ENCODE results near the gene LINC01488. TPM values are rescaled to one million over a fixed set of nuclear protein-coding genes. Genes with fewer than 3 reads are reported as not detected.
A peak's percentile ranks its signal among the peaks of the same experiment; 100 is the strongest.

Gene LINC01488
- total RNA-seq, 1 donor from 2014 or later, result not detected

DNA sequence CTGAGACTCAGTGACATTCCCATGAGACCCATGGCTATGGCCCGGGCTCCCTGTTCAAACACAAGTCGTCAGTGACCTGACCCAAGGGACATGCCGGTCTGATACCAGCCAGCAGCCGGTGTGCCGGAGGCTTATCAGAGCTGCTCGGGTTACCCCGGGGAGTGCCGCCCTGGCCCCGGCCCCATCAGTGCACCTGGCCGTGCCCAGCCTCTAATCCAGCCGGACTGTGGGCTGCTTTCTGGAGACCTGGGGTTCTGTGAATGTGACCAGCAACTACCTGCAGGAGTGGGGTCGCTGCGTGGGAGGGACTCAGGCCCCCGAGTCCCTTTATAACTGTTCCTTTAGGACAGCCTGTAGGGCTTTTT, 52.7 kb downstream of the LINC01488 start:
- Histone ChIP-seq H3K4me1 (ENCODE audit: control insufficient read depth in 3 of 3, insufficient read depth in 3 of 3, low read length in 3 of 3) (peaks cover 0 to 5% (median 2%) of the 10 kb centered on the region in 3 donors), H3K27ac (ENCODE audit: low read depth, low read length) (no peak overlapping the region), H3K4me3 (ENCODE audit: low read length in 3 of 3) (no peak overlapping the region), H3K9me3 (ENCODE audit: control insufficient read depth in 3 of 3, low read length in 3 of 3) (no peaks in the 10 kb centered on the region), H3K27me3 (ENCODE audit: control insufficient read depth in 3 of 3, insufficient read depth in 3 of 3, low read length in 3 of 3) (peaks cover 10 to 24% (median 13%) of the 10 kb centered on the region in 3 donors), H3K9ac (ENCODE audit: low read depth in 1 of 3, low read length in 3 of 3) (no peak overlapping the region), H3K36me3 (ENCODE audit: control insufficient read depth in 3 of 3, insufficient read depth in 3 of 3, low read length in 3 of 3) (no peaks in the 10 kb centered on the region)

DNA sequence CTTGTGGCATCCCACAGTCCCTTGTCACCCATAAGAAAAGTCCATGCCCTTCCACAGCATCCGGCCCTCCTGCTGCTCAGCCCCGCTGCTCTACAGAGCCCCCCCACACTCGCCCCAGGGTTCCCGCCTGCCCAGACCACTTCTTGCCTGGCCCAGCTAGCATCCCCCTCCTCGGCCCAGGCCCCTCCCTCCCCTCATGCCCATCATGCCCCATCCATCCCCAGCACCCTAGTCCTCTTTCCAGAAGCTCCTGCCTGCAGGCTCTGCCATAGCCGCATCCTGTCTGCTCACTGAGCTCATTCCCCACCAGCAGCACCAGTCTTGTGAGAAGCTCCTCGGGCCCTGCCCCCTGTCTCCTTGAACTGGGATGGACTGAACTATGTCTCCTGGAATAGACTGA, 54.4 kb downstream of the LINC01488 start:
- Histone ChIP-seq H3K4me1 (ENCODE audit: control insufficient read depth in 3 of 3, insufficient read depth in 3 of 3, low read length in 3 of 3) (peaks cover 17 to 22% (median 19%) of the 10 kb centered on the region in 3 donors), H3K9ac (ENCODE audit: low read depth in 1 of 3, low read length in 3 of 3) (no peak overlapping the region), H3K9me3 (ENCODE audit: control insufficient read depth in 3 of 3, low read length in 3 of 3) (no peaks in the 10 kb centered on the region), H3K36me3 (ENCODE audit: control insufficient read depth in 3 of 3, insufficient read depth in 3 of 3, low read length in 3 of 3) (no peaks in the 10 kb centered on the region), H3K27ac (ENCODE audit: low read depth, low read length) (no peak overlapping the region), H3K4me3 (ENCODE audit: low read length in 3 of 3) (no peak overlapping the region), H3K27me3 (ENCODE audit: control insufficient read depth in 3 of 3, insufficient read depth in 3 of 3, low read length in 3 of 3) (peaks cover 6 to 7% (median 7%) of the 10 kb centered on the region in 3 donors)

DNA sequence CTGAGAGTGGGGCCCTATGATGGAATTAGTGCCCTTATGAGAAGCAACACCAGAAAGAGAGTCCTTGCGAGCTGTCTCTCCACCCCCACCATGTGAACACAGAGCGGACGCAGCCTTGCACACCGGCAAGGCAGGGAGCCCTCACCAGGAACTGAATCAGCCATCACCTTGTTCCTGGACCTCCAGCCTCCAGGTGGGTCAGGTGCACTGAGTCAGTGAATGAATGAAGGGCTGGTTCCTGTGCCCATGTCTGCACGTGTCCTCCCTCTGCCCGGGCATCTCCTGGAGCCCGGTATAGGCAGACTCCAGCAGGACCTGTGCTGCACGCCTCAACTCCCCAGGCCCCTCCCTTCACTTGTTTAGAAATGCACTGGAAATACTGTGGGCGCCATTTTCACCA, 54.9 kb downstream of the LINC01488 start:
- Histone ChIP-seq H3K27me3 (ENCODE audit: control insufficient read depth in 3 of 3, insufficient read depth in 3 of 3, low read length in 3 of 3) (peaks cover 4 to 9% (median 6%) of the 10 kb centered on the region in 3 donors), H3K36me3 (ENCODE audit: control insufficient read depth in 3 of 3, insufficient read depth in 3 of 3, low read length in 3 of 3) (no peaks in the 10 kb centered on the region), H3K4me3 (ENCODE audit: low read length in 3 of 3) (no peak overlapping the region), H3K4me1 (ENCODE audit: control insufficient read depth in 3 of 3, insufficient read depth in 3 of 3, low read length in 3 of 3) (peaks cover 22 to 27% (median 24%) of the 10 kb centered on the region in 3 donors), H3K9me3 (ENCODE audit: control insufficient read depth in 3 of 3, low read length in 3 of 3) (no peaks in the 10 kb centered on the region), H3K27ac (ENCODE audit: low read depth, low read length) (no peak overlapping the region), H3K9ac (ENCODE audit: low read depth in 1 of 3, low read length in 3 of 3) (no peak overlapping the region)

DNA sequence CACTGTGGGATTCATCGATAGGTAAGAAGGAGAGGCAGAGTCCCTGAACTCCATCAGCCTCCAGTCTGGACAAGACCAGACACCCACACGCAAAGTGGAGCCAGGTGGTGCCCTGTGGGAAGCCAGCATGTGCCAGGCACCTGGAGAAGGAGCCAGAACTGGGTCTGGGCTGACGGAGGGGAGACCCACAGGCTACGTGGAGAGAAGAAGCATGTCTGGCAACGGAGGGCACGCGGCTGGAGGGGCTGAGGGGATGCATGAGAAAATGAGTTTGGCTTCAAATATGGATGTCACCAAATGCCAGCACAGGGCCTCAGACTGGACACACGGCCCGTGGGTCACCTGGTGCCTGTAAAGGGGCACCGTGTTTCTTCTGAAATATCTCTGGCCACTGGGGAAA, 55.7 kb downstream of the LINC01488 start:
- Histone ChIP-seq H3K27me3 (ENCODE audit: control insufficient read depth in 3 of 3, insufficient read depth in 3 of 3, low read length in 3 of 3) (peaks cover 0 to 6% (median 4%) of the 10 kb centered on the region in 3 donors), H3K4me1 (ENCODE audit: control insufficient read depth in 3 of 3, insufficient read depth in 3 of 3, low read length in 3 of 3) (peaks cover 25 to 32% (median 28%) of the 10 kb centered on the region in 3 donors), H3K9ac (ENCODE audit: low read depth in 1 of 3, low read length in 3 of 3) (no peak overlapping the region), H3K36me3 (ENCODE audit: control insufficient read depth in 3 of 3, insufficient read depth in 3 of 3, low read length in 3 of 3) (no peaks in the 10 kb centered on the region), H3K27ac (ENCODE audit: low read depth, low read length) (no peak overlapping the region), H3K4me3 (ENCODE audit: low read length in 3 of 3) (no peak overlapping the region), H3K9me3 (ENCODE audit: control insufficient read depth in 3 of 3, low read length in 3 of 3) (no peaks in the 10 kb centered on the region)

DNA sequence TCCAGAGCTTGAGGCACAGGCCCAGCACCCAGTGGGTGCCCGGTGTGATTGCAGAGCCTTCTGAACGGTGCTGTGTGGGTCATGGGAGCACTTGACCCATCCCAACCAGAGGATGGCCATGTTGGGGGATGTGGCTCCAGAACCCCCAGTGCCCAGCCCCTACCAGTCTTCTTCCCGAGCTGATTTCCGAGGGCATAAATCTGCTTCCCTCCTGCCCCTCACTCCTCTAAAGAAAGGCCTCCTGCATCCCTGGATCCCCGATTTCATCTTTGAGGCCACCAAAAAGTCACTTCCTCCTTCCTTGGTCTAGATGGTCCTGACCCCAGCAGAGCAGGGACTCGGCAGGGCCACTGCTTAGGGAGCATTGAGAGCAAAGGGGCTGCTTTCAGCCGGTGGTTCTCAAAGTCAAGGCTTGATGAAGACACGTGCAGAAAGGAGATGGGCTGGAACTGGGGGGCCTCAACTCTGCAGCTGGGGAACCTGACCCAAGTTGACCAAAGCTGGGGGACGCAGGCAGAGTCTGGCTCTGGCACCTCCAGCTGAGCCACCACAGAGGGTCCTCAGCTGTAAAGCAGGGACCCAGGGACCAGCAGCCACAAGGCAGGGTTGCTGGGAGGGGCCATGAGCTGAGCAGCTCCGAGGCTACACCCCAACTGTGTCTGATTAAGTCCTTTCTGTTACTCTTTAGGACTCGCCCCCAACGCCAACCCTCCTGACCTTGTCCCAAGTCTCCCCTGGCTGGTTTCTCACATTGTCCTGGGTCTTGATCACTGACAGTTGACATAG, 56.6 kb downstream of the LINC01488 start:
- Histone ChIP-seq H3K27ac (ENCODE audit: low read depth, low read length) (no peak overlapping the region), H3K36me3 (ENCODE audit: control insufficient read depth in 3 of 3, insufficient read depth in 3 of 3, low read length in 3 of 3) (no peaks in the 10 kb centered on the region), H3K9me3 (ENCODE audit: control insufficient read depth in 3 of 3, low read length in 3 of 3) (no peaks in the 10 kb centered on the region), H3K27me3 (ENCODE audit: control insufficient read depth in 3 of 3, insufficient read depth in 3 of 3, low read length in 3 of 3) (peaks cover 0 to 9% (median 6%) of the 10 kb centered on the region in 3 donors), H3K4me3 (ENCODE audit: low read length in 3 of 3) (no peak overlapping the region), H3K4me1 (ENCODE audit: control insufficient read depth in 3 of 3, insufficient read depth in 3 of 3, low read length in 3 of 3) (peaks cover 25 to 32% (median 28%) of the 10 kb centered on the region in 3 donors), H3K9ac (ENCODE audit: low read depth in 1 of 3, low read length in 3 of 3) (no peak overlapping the region)

DNA sequence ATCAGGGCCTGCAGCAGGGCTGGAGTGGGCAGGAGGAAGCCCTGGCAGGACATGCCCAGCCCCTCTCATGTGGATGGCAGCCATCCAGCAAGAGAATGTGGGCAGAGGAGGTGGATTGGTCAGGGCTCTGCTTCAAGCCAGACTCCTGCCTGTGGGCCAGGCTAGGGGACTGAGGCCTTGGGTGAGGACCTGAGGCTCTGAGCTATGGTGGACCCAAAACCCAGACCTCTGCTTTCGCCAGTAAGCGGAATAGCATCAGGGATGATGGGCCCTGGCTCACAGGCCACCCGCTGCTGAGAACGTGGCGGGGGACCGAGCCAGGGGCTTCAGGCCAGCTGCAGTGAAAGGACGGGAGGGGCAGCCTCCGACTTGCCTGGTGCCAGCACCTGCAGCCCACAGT, 57.4 kb downstream of the LINC01488 start:
- peaks cover 25 to 32% (median 28%) of the 10 kb centered on the region in 3 donors for H3K4me1 ChIP-seq (ENCODE audit: control insufficient read depth in 3 of 3, insufficient read depth in 3 of 3, low read length in 3 of 3)
- no peak overlapping the region for H3K9ac ChIP-seq (ENCODE audit: low read depth in 1 of 3, low read length in 3 of 3)
- no peaks in the 10 kb centered on the region for H3K36me3 ChIP-seq (ENCODE audit: control insufficient read depth in 3 of 3, insufficient read depth in 3 of 3, low read length in 3 of 3)
- H3K9me3 ChIP-seq (ENCODE audit: control insufficient read depth in 3 of 3, low read length in 3 of 3), result no peaks in the 10 kb centered on the region
- H3K27ac ChIP-seq (ENCODE audit: low read depth, low read length), result no peak overlapping the region
- H3K4me3 ChIP-seq (ENCODE audit: low read length in 3 of 3), result no peak overlapping the region
- H3K27me3 ChIP-seq (ENCODE audit: control insufficient read depth in 3 of 3, insufficient read depth in 3 of 3, low read length in 3 of 3), result peaks cover 0 to 14% (median 10%) of the 10 kb centered on the region in 3 donors

DNA sequence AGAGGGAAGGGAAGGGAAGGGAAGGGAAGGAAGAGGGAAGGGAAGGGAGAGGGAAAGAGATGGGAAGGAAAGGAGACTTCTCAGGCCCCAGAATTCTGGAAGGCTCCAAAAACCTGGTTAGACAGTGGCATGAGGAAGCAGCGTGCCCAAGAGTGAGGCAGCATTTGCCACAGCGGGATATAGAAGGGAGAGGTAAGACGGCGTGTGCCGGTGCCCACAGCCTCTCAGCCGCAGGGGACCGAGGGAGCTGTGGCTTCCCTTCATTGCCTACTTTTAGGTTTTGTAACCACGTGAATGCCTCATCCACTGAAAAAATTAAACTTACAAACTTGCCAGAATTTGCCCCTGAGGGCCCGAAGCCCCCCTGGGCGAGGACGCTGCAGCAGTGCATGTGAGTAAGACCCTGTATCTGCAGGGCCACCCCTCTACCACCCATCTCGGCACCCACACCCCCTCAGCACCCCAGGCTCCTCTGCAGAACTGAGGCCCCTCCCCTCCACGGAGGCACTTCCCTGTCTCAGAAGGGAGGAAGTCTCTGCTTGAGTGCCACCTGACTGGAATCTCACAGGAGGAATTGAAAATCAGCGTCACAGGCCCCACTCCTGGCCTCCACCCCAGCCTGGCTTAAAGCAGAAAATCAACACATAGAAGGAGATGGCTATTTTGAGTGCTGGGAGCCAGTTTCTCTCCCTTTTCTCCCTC, 58.1 kb downstream of the LINC01488 start:
- peak overlapping the region; percentile 12 for H3K27ac ChIP-seq (ENCODE audit: low read depth, low read length)
- H3K9ac ChIP-seq (ENCODE audit: low read depth in 1 of 3, low read length in 3 of 3), result peak overlapping the region; percentile 30 to 77 (median 34)
- H3K27me3 ChIP-seq (ENCODE audit: control insufficient read depth in 3 of 3, insufficient read depth in 3 of 3, low read length in 3 of 3), result peaks cover 4 to 21% (median 16%) of the 10 kb centered on the region in 3 donors
- H3K4me3 ChIP-seq (ENCODE audit: low read length in 3 of 3), result peak overlapping the region; percentile 11 to 41 (median 24)
- no peaks in the 10 kb centered on the region for H3K9me3 ChIP-seq (ENCODE audit: control insufficient read depth in 3 of 3, low read length in 3 of 3)
- peaks cover 25 to 32% (median 28%) of the 10 kb centered on the region in 3 donors for H3K4me1 ChIP-seq (ENCODE audit: control insufficient read depth in 3 of 3, insufficient read depth in 3 of 3, low read length in 3 of 3)
- no peaks in the 10 kb centered on the region for H3K36me3 ChIP-seq (ENCODE audit: control insufficient read depth in 3 of 3, insufficient read depth in 3 of 3, low read length in 3 of 3)

DNA sequence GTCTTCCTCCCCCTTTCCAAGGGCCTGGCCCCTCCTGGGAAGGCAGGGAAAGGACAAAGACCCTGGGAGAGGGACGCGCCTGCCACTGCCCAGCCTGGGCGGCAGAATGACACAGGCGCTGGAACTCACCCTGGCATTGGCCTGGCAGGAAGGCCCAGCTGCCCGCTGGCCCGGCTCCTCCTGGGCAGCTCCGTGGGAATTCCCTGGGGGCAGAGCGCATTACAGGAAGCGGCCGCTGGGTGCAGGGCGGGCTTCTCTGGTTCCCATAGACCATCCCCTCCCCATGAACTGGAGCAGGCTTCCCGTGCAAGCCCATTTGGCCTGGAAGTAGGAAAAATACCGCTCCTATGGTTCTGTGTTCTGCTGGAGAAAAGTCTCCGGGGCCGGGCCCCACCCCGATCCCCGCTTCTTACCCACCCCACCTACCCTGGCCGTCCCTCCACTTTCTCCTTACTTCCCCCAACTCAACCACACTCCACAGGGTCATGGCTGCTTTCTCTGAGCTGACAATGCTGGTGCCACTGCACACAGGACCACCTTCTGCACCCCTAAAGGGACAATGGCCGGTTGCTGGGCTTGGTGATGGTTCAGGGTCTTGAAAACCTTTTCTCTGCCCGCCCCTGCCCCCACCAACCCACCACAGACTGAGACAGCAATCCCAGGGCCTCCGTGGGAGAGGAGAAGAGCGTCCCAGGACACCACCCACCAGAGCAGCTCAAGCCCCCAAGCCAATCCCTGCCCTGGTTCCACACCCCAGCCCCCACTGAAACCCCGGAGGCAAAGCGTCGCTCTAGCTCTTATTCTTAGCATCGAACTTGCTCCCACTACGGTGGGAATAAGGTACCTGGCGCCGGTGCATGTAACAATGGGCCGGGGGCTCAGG, 58.9 kb downstream of the LINC01488 start:
- peaks cover 8 to 26% (median 18%) of the 10 kb centered on the region in 3 donors for H3K27me3 ChIP-seq (ENCODE audit: control insufficient read depth in 3 of 3, insufficient read depth in 3 of 3, low read length in 3 of 3)
- peaks cover 25 to 32% (median 28%) of the 10 kb centered on the region in 3 donors for H3K4me1 ChIP-seq (ENCODE audit: control insufficient read depth in 3 of 3, insufficient read depth in 3 of 3, low read length in 3 of 3)
- peak overlapping the region; percentile 30 to 77 (median 34) for H3K9ac ChIP-seq (ENCODE audit: low read depth in 1 of 3, low read length in 3 of 3)
- H3K27ac ChIP-seq (ENCODE audit: low read depth, low read length), result peak overlapping the region; percentile 12
- no peaks in the 10 kb centered on the region for H3K9me3 ChIP-seq (ENCODE audit: control insufficient read depth in 3 of 3, low read length in 3 of 3)
- no peaks in the 10 kb centered on the region for H3K36me3 ChIP-seq (ENCODE audit: control insufficient read depth in 3 of 3, insufficient read depth in 3 of 3, low read length in 3 of 3)
- H3K4me3 ChIP-seq (ENCODE audit: low read length in 3 of 3), result peak overlapping the region; percentile 11 to 41 (median 24)

DNA sequence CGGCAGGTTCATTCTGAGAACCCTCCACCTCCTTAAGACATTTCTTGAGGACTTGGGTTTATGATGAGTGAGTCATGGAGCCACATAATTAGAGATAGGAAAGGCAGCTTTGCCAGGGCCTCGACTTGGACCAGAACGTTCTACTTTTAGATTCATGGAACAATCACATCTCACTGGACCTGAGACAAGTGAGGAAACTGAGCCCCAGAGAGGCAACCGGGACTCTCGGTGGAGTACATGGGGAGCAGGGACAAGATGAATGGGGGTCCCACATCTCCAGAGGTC, 59.5 kb downstream of the LINC01488 start:
- H3K4me1 ChIP-seq (ENCODE audit: control insufficient read depth in 3 of 3, insufficient read depth in 3 of 3, low read length in 3 of 3), result peaks cover 25 to 32% (median 28%) of the 10 kb centered on the region in 3 donors
- peaks cover 14 to 30% (median 24%) of the 10 kb centered on the region in 3 donors for H3K27me3 ChIP-seq (ENCODE audit: control insufficient read depth in 3 of 3, insufficient read depth in 3 of 3, low read length in 3 of 3)
- no peaks in the 10 kb centered on the region for H3K36me3 ChIP-seq (ENCODE audit: control insufficient read depth in 3 of 3, insufficient read depth in 3 of 3, low read length in 3 of 3)
- no peak overlapping the region for H3K9ac ChIP-seq (ENCODE audit: low read depth in 1 of 3, low read length in 3 of 3)
- H3K9me3 ChIP-seq (ENCODE audit: control insufficient read depth in 3 of 3, low read length in 3 of 3), result no peaks in the 10 kb centered on the region
- no peak overlapping the region for H3K27ac ChIP-seq (ENCODE audit: low read depth, low read length)
- H3K4me3 ChIP-seq (ENCODE audit: low read length in 3 of 3), result no peak overlapping the region
